SK-N-SH treated with all-trans-retinoic acid at 6 μM for 48 hours (cell line): ENCODE results near the gene RCVRN.

Experiments used
- ARNTL ChIP-seq: fragments of 450-650 bp; formaldehyde crosslinking; IDR thresholded peaks from 2 replicates; pipeline ENCODE4 v1.5.0; 2020; ENCODE audit warnings: low read depth, mild to moderate bottlenecking, moderate library complexity, borderline replicate concordance
- BACH2 ChIP-seq: fragments of 250-450 bp; sonication (Bioruptor Pico); IDR thresholded peaks from 2 replicates; pipeline ENCODE4 v1.9.0; 2021; ENCODE audit warnings: mild to moderate bottlenecking, borderline replicate concordance
- CSDC2 ChIP-seq: fragments of 250-450 bp; sonication (Bioruptor Pico); IDR thresholded peaks from 2 replicates; pipeline ENCODE4 v1.5.0; 2020; ENCODE audit warnings: mild to moderate bottlenecking, moderate library complexity
- ESRRG ChIP-seq: fragments of 250-450 bp; sonication (Bioruptor Pico); IDR thresholded peaks from 2 replicates; pipeline ENCODE4 v1.6.1; 2021; ENCODE audit warnings: mild to moderate bottlenecking
- PPARA ChIP-seq: fragments of 250-450 bp; sonication (Bioruptor Pico); IDR thresholded peaks from 2 replicates; pipeline ENCODE4 v1.5.0; 2020; ENCODE audit warnings: mild to moderate bottlenecking, borderline replicate concordance
- RARB ChIP-seq: fragments of 250-450 bp; sonication (Bioruptor Pico); IDR thresholded peaks from 2 replicates; pipeline ENCODE4 v1.8.0; 2021; ENCODE audit warnings: mild to moderate bottlenecking, moderate library complexity
- TCF4 ChIP-seq: fragments of 250-450 bp; sonication (Bioruptor Pico); IDR thresholded peaks from 2 replicates; pipeline ENCODE4 v1.8.0; 2021; ENCODE audit warnings: mild to moderate bottlenecking, moderate library complexity, borderline replicate concordance
- TOX ChIP-seq: fragments of 250-450 bp; sonication (Bioruptor Pico); IDR thresholded peaks from 2 replicates; pipeline ENCODE4 v1.8.0; 2021; ENCODE audit warnings: mild to moderate bottlenecking, moderate library complexity, borderline replicate concordance
- ZFP3 ChIP-seq: fragments of 250-450 bp; sonication (Bioruptor Pico); IDR thresholded peaks from 2 replicates; pipeline ENCODE4 v1.5.0; 2020; ENCODE audit warnings: mild to moderate bottlenecking, moderate library complexity
- ZNF70 ChIP-seq: fragments of 450-650 bp; formaldehyde crosslinking; IDR thresholded peaks from 2 replicates; pipeline ENCODE4 v1.5.0; 2020; ENCODE audit warnings: mild to moderate bottlenecking, moderate library complexity
- ZNF8 ChIP-seq: fragments of 450-650 bp; formaldehyde crosslinking; IDR thresholded peaks from 2 replicates; pipeline ENCODE4 v1.5.0; 2020; ENCODE audit warnings: mild to moderate bottlenecking, moderate library complexity
- TF ChIP-seq, protein P1 (sequence below): fragments of 250-450 bp; sonication (Bioruptor Pico); IDR thresholded peaks from 2 replicates; pipeline ENCODE4 v1.5.0; 2020; ENCODE audit warnings: mild to moderate bottlenecking, moderate library complexity
- TF ChIP-seq, protein P2 (sequence below): fragments of 250-450 bp; sonication (Bioruptor Pico); IDR thresholded peaks from 2 replicates; pipeline ENCODE4 v1.5.1; 2020; ENCODE audit warnings: low read depth, mild to moderate bottlenecking, moderate library complexity
- TF ChIP-seq, protein P3 (sequence below): fragments of 250-450 bp; sonication (Bioruptor Pico); IDR thresholded peaks from 2 replicates; pipeline ENCODE4 v1.8.0; 2020; ENCODE audit warnings: mild to moderate bottlenecking, moderate library complexity, borderline replicate concordance

DNA sequence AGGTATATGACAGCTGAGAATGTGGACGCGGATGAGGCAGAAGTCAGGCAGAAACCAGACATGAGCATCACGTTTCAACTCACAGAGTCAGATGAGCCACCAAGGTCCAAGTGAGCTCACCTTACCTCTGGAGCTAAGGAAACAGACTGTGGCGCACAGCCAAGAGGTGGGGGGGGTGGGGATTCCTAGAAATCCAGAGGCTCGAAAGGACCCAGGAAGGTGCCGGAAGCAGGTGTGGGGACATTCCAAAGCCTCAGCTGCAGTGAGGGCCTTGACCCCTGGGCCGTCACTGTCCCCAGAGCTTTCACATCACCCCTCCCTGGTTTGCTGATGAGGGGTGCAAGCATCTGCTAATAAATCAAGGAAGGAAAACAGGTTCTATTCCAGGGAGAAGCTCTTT lies 29.3 kb upstream of the RCVRN start:
- TF ChIP-seq, protein P1, sequence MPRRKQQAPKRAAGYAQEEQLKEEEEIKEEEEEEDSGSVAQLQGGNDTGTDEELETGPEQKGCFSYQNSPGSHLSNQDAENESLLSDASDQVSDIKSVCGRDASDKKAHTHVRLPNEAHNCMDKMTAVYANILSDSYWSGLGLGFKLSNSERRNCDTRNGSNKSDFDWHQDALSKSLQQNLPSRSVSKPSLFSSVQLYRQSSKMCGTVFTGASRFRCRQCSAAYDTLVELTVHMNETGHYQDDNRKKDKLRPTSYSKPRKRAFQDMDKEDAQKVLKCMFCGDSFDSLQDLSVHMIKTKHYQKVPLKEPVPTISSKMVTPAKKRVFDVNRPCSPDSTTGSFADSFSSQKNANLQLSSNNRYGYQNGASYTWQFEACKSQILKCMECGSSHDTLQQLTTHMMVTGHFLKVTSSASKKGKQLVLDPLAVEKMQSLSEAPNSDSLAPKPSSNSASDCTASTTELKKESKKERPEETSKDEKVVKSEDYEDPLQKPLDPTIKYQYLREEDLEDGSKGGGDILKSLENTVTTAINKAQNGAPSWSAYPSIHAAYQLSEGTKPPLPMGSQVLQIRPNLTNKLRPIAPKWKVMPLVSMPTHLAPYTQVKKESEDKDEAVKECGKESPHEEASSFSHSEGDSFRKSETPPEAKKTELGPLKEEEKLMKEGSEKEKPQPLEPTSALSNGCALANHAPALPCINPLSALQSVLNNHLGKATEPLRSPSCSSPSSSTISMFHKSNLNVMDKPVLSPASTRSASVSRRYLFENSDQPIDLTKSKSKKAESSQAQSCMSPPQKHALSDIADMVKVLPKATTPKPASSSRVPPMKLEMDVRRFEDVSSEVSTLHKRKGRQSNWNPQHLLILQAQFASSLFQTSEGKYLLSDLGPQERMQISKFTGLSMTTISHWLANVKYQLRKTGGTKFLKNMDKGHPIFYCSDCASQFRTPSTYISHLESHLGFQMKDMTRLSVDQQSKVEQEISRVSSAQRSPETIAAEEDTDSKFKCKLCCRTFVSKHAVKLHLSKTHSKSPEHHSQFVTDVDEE (CRISPR knock-in tag): no peak
- TF ChIP-seq ZNF8 (CRISPR knock-in tag) (no peak), ZNF70 (CRISPR knock-in tag) (no peak), ZFP3 (no peak), ARNTL (CRISPR knock-in tag) (no peak), PPARA (CRISPR knock-in tag) (no peak), ESRRG (CRISPR knock-in tag) (no peak), BACH2 (no peak), TCF4 (CRISPR knock-in tag) (no peak), TOX (CRISPR knock-in tag) (no peak), CSDC2 (CRISPR knock-in tag) (no peak), RARB (CRISPR knock-in tag) (no peak)
- TF ChIP-seq, protein P2, sequence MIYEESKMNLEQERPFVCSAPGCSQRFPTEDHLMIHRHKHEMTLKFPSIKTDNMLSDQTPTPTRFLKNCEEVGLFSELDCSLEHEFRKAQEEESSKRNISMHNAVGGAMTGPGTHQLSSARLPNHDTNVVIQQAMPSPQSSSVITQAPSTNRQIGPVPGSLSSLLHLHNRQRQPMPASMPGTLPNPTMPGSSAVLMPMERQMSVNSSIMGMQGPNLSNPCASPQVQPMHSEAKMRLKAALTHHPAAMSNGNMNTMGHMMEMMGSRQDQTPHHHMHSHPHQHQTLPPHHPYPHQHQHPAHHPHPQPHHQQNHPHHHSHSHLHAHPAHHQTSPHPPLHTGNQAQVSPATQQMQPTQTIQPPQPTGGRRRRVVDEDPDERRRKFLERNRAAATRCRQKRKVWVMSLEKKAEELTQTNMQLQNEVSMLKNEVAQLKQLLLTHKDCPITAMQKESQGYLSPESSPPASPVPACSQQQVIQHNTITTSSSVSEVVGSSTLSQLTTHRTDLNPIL (CRISPR knock-in tag): no peak
- TF ChIP-seq, protein P3, sequence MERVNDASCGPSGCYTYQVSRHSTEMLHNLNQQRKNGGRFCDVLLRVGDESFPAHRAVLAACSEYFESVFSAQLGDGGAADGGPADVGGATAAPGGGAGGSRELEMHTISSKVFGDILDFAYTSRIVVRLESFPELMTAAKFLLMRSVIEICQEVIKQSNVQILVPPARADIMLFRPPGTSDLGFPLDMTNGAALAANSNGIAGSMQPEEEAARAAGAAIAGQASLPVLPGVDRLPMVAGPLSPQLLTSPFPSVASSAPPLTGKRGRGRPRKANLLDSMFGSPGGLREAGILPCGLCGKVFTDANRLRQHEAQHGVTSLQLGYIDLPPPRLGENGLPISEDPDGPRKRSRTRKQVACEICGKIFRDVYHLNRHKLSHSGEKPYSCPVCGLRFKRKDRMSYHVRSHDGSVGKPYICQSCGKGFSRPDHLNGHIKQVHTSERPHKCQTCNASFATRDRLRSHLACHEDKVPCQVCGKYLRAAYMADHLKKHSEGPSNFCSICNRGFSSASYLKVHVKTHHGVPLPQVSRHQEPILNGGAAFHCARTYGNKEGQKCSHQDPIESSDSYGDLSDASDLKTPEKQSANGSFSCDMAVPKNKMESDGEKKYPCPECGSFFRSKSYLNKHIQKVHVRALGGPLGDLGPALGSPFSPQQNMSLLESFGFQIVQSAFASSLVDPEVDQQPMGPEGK: no peak
